ENCODE measurements around the gene GLYATL1. TPM values are rescaled to one million over a fixed set of nuclear protein-coding genes. Genes with fewer than 3 reads are reported as not detected.

Gene GLYATL1
- polyA plus RNA-seq, 2 of the 4 experiments (the other 2 are of a cell fraction), result 0.10 TPM; not detected in 1

- WGBS (ENCODE audit: missing lambda C conversion rate), result 65% methylated on average over 7 of the region's 7 CpGs
- no peak for FAIRE-seq
- Histone ChIP-seq H3K4me3 (no peak overlapping the region), H3K4me2 (no peak overlapping the region), H3K27ac (no peak overlapping the region), H3K4me1 (no peaks in the 10 kb centered on the region), H3K9me3 (no peaks in the 10 kb centered on the region)
- ATAC-seq, result no peak
- no peak for DNase-seq (ENCODE audit: low read depth in 1 of 2, low spot score in 1 of 2)
- ChIA-PET CTCF (no interaction called here), POLR2A (no interaction called here)
- TF ChIP-seq CHD2 (IDR thresholded peaks at IDR 0.05; ENCODE audit: low read length, partially characterized antibody) (no peak), POLR2AphosphoS2 (conservative IDR thresholded peaks at IDR 0.05; ENCODE audit: low read length) (no peak), MAX (IDR thresholded peaks at IDR 0.05) (no peak), HES2 (IDR thresholded peaks at IDR 0.05) (no peak), CEBPB (IDR thresholded peaks at IDR 0.05) (no peak), PHF8 (IDR thresholded peaks at IDR 0.05; ENCODE audit: borderline replicate concordance, low read depth) (no peak), CBX8 (IDR thresholded peaks at IDR 0.05) (no peak), HDAC2 (IDR thresholded peaks at IDR 0.05) (no peak), ATOH8 (CRISPR knock-in tag; IDR thresholded peaks at IDR 0.05; ENCODE audit: low read depth) (no peak), NPAS2 (CRISPR knock-in tag; IDR thresholded peaks at IDR 0.05; ENCODE audit: borderline replicate concordance) (no peak), ZNF302 (CRISPR knock-in tag; IDR thresholded peaks at IDR 0.05) (no peak), RFX5 (IDR thresholded peaks at IDR 0.05) (no peak), HOXA7 (CRISPR knock-in tag; IDR thresholded peaks at IDR 0.05) (no peak)
Observed at GRCh38 chr11:58934945-58935513, 4.3 kb upstream of the GLYATL1 start.

- ChIA-PET POLR2A (no interaction called here), CTCF (no interaction called here)
- TF ChIP-seq ATOH8 (CRISPR knock-in tag; IDR thresholded peaks at IDR 0.05; ENCODE audit: low read depth) (no peak), JUN (IDR thresholded peaks at IDR 0.05) (no peak), NR3C1 (IDR thresholded peaks at IDR 0.05) (no peak), REST (IDR thresholded peaks at IDR 0.05) (no peak), HEYL (CRISPR knock-in tag; IDR thresholded peaks at IDR 0.05) (no peak), POLR2A (IDR thresholded peaks at IDR 0.05; ENCODE audit: low read length) (no peak), POLR2AphosphoS2 (conservative IDR thresholded peaks at IDR 0.05; ENCODE audit: low read length) (no peak), GATA3 (IDR thresholded peaks at IDR 0.05; ENCODE audit: borderline replicate concordance) (no peak), TP53 (CRISPR knock-in tag; IDR thresholded peaks at IDR 0.05) (no peak), HES2 (IDR thresholded peaks at IDR 0.05) (no peak), USF2 (IDR thresholded peaks at IDR 0.05) (no peak), JUNB (IDR thresholded peaks at IDR 0.05) (no peak), EHMT2 (IDR thresholded peaks at IDR 0.05; ENCODE audit: low read depth) (no peak), ELK1 (IDR thresholded peaks at IDR 0.05; ENCODE audit: low read depth, low read length) (no peak), HMGXB4 (CRISPR knock-in tag; IDR thresholded peaks at IDR 0.05; ENCODE audit: borderline replicate concordance) (no peak)
- Histone ChIP-seq H3K4me1 (no peaks in the 10 kb centered on the region), H3K27ac (no peak overlapping the region), H3K4me3 (no peak overlapping the region), H3K4me2 (no peak overlapping the region), H3K9me3 (no peaks in the 10 kb centered on the region)
- FAIRE-seq, result no peak
- ATAC-seq, result no peak
- no peak for DNase-seq (ENCODE audit: low read depth in 1 of 2, low spot score in 1 of 2)
- 8% methylated on average over 4 of the region's 4 CpGs for WGBS (ENCODE audit: missing lambda C conversion rate)
Observed at GRCh38 chr11:58938398-58938797, 890 bp upstream of the GLYATL1 start.

All from A549 (cell line).